ENCODE data around the gene FGD4.

DNA sequence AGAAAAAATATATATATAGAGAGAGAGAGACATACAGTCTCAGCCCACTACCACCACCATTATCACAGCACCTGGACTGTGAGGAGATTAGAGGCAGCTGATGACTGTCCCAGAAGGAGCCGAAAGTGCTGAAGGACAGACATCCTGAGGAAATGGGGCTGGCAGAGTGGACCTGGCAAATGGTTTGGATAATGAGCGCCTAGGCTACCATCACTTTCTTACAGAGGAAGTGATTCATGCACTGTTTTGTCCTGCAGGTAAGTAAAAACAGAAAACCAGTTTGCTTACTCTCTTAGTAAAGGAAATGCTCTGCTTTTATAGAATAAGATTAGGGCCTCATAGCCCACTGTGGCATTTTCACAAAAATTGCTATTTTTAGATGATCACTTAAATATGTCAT is 251.2 kb downstream of the FGD4 start:
- TF ChIP-seq, protein P1, sequence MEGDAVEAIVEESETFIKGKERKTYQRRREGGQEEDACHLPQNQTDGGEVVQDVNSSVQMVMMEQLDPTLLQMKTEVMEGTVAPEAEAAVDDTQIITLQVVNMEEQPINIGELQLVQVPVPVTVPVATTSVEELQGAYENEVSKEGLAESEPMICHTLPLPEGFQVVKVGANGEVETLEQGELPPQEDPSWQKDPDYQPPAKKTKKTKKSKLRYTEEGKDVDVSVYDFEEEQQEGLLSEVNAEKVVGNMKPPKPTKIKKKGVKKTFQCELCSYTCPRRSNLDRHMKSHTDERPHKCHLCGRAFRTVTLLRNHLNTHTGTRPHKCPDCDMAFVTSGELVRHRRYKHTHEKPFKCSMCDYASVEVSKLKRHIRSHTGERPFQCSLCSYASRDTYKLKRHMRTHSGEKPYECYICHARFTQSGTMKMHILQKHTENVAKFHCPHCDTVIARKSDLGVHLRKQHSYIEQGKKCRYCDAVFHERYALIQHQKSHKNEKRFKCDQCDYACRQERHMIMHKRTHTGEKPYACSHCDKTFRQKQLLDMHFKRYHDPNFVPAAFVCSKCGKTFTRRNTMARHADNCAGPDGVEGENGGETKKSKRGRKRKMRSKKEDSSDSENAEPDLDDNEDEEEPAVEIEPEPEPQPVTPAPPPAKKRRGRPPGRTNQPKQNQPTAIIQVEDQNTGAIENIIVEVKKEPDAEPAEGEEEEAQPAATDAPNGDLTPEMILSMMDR (conservative IDR thresholded peaks at IDR 0.05 in 1 of 2, IDR thresholded peaks at IDR 0.05 in 1 of 2; ENCODE audit: extremely low read depth in 1 of 2, insufficient read depth in 1 of 2, low read depth in 1 of 2, low read length in 2 of 2), result no peak
- no peak for TF ChIP-seq EZH2 (IDR thresholded peaks at IDR 0.05; ENCODE audit: borderline replicate concordance, low read length)
